ENCODE data around the gene DUSP1.

GRCh38 chr5:172747471-172747870, 23.5 kb downstream of the DUSP1 start:
- no peak for TF ChIP-seq CTCF (IDR thresholded peaks at IDR 0.05)
- TF ChIP-seq POLR2A (IDR thresholded peaks at IDR 0.05): no peak

Measured in testis (tissue), 2 donors.